ENCODE results near the gene RNMT. TPM values are rescaled to one million over a fixed set of nuclear protein-coding genes. Genes with fewer than 3 reads are reported as not detected.

RNMT gene
- total RNA-seq, 4 donors from 2014 or later, result 13.8 to 25.3 (median 23.0) TPM

DNA sequence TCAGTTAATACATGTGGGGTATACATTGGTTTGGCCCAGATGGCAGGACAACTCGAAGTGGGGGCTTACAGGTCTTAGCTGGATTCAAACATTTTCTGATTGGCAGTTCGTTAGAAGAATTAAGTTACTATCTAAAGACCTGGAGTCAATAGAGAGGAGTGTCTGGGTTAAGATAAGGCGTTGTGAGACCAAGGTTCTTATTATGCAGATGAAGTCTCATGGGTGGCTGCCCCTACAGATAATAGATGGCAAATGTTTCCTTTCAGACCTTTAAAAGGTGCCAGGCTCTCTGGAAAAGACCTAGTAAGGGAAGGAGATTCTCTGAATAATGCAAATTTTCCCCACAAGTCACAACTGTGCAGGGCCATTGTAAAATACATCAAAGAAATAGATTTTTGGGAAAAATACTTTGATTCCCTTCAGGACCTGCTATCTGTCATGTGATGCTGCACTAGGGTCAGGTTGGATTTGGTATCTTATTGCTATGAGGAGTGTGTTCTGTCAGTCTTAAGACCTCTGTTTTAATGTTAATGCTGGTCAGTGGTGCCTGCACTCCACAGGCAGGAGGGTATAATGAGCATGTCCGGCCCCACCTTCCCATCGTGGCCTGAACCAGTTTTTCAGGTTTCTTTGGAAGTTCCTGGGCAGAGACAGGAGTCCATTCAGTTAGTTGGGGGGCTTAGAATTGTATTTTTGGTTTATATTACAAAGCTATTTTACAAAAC is 83.2 kb downstream of the RNMT start:
- DNase-seq (ENCODE audit: low spot score in 2 of 2), result no peak

DNA sequence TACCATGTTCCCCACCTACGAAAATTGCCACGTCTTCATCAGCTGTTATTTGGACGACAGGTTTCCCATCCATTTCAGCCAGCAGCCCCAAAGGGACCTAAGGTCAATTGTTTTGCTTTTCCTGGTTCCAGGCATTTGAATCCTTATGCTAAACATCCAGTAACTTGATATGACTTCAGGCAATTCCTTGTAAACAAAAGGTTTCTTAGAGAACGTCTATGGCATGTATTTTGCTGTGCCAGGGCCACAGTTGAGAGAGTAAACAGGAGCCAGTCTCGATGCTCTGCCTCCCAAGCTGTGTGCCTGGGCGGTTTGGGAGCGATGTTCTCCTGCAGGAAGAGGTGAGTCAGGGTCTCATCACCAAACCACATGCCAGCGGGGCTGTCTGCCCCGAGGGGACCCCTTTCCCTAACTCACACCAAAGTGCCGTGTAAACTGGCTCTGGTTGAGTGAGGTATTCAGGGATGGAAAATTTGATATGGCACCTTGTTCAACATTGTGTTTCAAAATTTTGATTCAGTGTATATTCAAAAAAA is 84.5 kb downstream of the RNMT start:
- Histone ChIP-seq H3K27me3 (no peaks in the 10 kb centered on the region), H3K4me3 (no peak overlapping the region), H3K9me3 (no peaks in the 10 kb centered on the region), H3K27ac (no peak overlapping the region), H3K36me3 (no peaks in the 10 kb centered on the region), H3K4me1 (no peaks in the 10 kb centered on the region)
- TF ChIP-seq EP300 (IDR thresholded peaks at IDR 0.05) (no peak), POLR2A (IDR thresholded peaks at IDR 0.05) (no peak)
- TF ChIP-seq, protein P1, sequence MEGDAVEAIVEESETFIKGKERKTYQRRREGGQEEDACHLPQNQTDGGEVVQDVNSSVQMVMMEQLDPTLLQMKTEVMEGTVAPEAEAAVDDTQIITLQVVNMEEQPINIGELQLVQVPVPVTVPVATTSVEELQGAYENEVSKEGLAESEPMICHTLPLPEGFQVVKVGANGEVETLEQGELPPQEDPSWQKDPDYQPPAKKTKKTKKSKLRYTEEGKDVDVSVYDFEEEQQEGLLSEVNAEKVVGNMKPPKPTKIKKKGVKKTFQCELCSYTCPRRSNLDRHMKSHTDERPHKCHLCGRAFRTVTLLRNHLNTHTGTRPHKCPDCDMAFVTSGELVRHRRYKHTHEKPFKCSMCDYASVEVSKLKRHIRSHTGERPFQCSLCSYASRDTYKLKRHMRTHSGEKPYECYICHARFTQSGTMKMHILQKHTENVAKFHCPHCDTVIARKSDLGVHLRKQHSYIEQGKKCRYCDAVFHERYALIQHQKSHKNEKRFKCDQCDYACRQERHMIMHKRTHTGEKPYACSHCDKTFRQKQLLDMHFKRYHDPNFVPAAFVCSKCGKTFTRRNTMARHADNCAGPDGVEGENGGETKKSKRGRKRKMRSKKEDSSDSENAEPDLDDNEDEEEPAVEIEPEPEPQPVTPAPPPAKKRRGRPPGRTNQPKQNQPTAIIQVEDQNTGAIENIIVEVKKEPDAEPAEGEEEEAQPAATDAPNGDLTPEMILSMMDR (IDR thresholded peaks at IDR 0.05), result no peak
- DNase-seq (ENCODE audit: low spot score in 2 of 2), result no peak
- 45 to 51% methylated on average over 9 to 10 of the region's 10 CpGs for WGBS, 2 donors

More for the DNA sequence above, 83.2 kb downstream of the RNMT start:
- Histone ChIP-seq H3K4me1 (no peaks in the 10 kb centered on the region), H3K9me3 (no peaks in the 10 kb centered on the region), H3K4me3 (no peak overlapping the region), H3K27ac (no peak overlapping the region), H3K27me3 (no peaks in the 10 kb centered on the region), H3K36me3 (no peaks in the 10 kb centered on the region)
- no peak for TF ChIP-seq EP300 (IDR thresholded peaks at IDR 0.05)
- TF ChIP-seq, protein P1 (IDR thresholded peaks at IDR 0.05), result no peak
- TF ChIP-seq POLR2A (IDR thresholded peaks at IDR 0.05), result no peak
- WGBS, 2 donors, result 42 to 48% methylated on average over 5 of the region's 5 CpGs

DNA sequence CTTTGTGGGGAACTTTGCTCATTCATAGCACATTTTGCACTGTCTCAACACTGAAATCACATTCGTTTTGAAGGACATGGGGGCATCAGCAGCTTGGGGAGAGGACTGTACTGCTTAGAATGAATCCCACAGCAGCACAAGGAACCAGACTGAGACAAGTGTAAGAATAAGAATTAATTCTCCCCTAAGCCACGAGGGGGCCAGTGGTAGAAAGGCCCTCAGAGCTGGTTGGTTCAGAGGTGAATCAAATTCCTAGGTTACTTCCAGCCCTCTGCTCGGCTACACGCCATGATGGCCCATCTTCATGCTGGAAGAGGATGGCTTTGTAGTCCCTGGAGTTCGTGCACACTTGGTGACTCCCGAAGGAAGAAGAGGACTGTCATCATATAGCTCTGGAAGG is 85.5 kb downstream of the RNMT start:
- no peaks in the 10 kb centered on the region for H3K36me3 ChIP-seq
- no peak overlapping the region for H3K27ac ChIP-seq
- DNase-seq (ENCODE audit: low spot score in 2 of 2), result no peak
- 59 to 71% methylated on average over 6 of the region's 6 CpGs for WGBS, 2 donors
- H3K4me1 ChIP-seq, result no peaks in the 10 kb centered on the region
- no peak overlapping the region for H3K4me3 ChIP-seq
- no peaks in the 10 kb centered on the region for H3K9me3 ChIP-seq
- H3K27me3 ChIP-seq, result no peaks in the 10 kb centered on the region
- TF ChIP-seq EP300 (IDR thresholded peaks at IDR 0.05) (no peak), POLR2A (IDR thresholded peaks at IDR 0.05) (no peak)
- TF ChIP-seq, protein P1 (IDR thresholded peaks at IDR 0.05), result no peak

DNA sequence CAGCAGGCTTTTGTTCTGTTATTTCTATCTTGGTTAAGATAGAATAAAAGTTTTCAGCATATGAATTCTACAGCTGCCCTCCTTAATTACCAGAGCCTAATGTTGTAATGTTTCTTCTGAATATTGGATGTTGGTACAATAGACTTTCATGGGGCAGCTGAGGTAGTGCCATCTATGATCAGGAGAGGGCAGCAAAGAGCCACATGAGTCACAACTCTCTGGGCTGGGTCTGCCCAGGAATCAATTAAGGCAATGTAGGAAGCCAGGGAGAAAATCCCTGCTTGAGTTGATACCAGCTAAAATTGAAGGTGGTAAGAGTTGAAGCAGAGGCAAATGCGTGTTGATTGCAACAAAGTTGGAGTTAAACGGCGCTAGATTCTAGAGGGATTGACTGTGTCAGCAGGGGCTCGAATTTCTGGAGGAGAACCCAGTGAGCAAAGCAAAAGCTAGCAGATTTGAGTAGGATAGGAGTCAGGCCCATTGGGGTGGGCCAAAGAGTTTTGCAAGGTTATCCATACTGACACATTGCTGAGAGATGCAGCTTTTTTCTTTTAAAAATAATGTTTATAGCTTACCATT is 86.9 kb downstream of the RNMT start:
- Histone ChIP-seq H3K27ac (no peak overlapping the region), H3K4me3 (no peak overlapping the region), H3K27me3 (no peaks in the 10 kb centered on the region), H3K36me3 (no peaks in the 10 kb centered on the region), H3K9me3 (no peaks in the 10 kb centered on the region), H3K4me1 (no peaks in the 10 kb centered on the region)
- WGBS, 2 donors, result 22 to 25% methylated on average over 4 of the region's 4 CpGs
- no peak for TF ChIP-seq POLR2A (IDR thresholded peaks at IDR 0.05)
- TF ChIP-seq, protein P1 (IDR thresholded peaks at IDR 0.05), result peak; percentile 48 to 82 (median 73)
- peak; percentile 52 to 81 for DNase-seq (ENCODE audit: low spot score in 2 of 2)

Small RNA genes within 50 kb of the gene (small RNA-seq; reads per million reads assigned to genes)
- not detected for gene AP001525.1
- not detected for gene RN7SL362P

Other genes starting within 250 kb of the RNMT start
- 1 to 10 TPM; 5.2 to 8.7 (median 7.3) TPM for gene FAM210A, start 115 bp upstream of the RNMT start, total RNA-seq
- gene MC5R, start 97.5 kb downstream of the RNMT start, total RNA-seq, result not detected
- gene MC2R, start 188.9 kb downstream of the RNMT start, total RNA-seq, result not detected